ENCODE data around the gene KRT2. TPM values are rescaled to one million over a fixed set of nuclear protein-coding genes. Genes with fewer than 3 reads are reported as not detected.

KRT2 gene
- total RNA-seq (3.6 TPM), polyA plus RNA-seq (26.4 TPM)
- long read RNA-seq, donor 1, result 0 reads
- long read RNA-seq, donor 2, result 0 reads
- long read RNA-seq, donor 3, result 0 reads
- long read RNA-seq, donor 4, partial matches to known transcripts, result 0 of 1 reads
- long read RNA-seq, donor 4, other reads (novel, unspliced or antisense), result 0 of 1 reads
- long read RNA-seq, donor 5, result 0 reads
- long read RNA-seq, donor 6, result 0 reads
- long read RNA-seq, donor 7, result 0 reads
- long read RNA-seq, donor 8, result 0 reads
- long read RNA-seq, donor 9, result 0 reads
- long read RNA-seq, donor 10, result 0 reads

DNA sequence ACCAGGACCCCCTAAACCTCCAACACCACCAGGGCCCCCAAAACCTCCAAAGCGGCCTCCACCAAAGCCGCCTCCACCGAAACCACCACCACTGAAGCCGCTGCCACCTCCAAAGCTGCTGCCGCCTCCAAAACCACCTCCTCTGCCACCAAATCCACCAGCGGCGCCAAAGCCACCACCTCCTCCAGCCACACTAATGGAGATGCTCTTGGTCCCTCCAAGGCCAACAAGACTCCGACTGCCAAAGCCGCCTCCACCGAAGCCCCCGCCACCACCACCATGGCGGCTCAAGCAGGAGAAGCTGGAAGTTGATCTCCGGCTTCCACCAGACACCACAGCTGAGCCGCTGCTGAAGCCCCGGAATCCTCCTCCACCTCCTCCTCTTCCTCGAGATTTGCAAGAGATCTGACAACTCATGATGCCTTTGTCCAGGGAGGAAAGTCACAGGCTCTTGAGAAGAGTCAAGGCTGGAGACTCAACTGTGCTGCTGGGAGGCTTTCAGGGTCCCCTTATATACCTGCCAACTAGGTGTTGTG lies at the start of gene KRT2:
TSS of gene KRT2 (minus strand) at position 486 of the 536 bp plus-strand sequence. CDS start at position 417, 69 bp downstream.
- Histone ChIP-seq H3K36me3 (ENCODE audit: control insufficient read depth in 2 of 2, insufficient read depth in 2 of 2, low read length in 1 of 2) (no peaks in the 10 kb centered on the region), H3K27me3 (ENCODE audit: control insufficient read depth in 2 of 2, insufficient read depth in 1 of 2, low read length in 1 of 2) (peaks cover 0 to 4% of the 10 kb centered on the region in 2 donors), H3K4me1 (ENCODE audit: control insufficient read depth in 2 of 2, insufficient read depth in 2 of 2, low read length in 2 of 2) (peaks cover 0 to 23% of the 10 kb centered on the region in 2 donors), H3K27ac (ENCODE audit: low read depth in 1 of 2, low read length in 1 of 2) (peak within 1 kb of the TSS in 1 of 2 donors; percentile 68), H3K9me3 (ENCODE audit: control insufficient read depth in 2 of 2, insufficient read depth in 1 of 2, low read length in 1 of 2) (no peaks in the 10 kb centered on the region), H3K4me3 (ENCODE audit: low read length in 2 of 2) (no peak within 1 kb of the TSS)
- DNase-seq (ENCODE audit: low read depth in 6 of 9, low spot score in 9 of 9), result no peak
- 98% methylated on average over 16 of the region's 16 CpGs for WGBS

DNA sequence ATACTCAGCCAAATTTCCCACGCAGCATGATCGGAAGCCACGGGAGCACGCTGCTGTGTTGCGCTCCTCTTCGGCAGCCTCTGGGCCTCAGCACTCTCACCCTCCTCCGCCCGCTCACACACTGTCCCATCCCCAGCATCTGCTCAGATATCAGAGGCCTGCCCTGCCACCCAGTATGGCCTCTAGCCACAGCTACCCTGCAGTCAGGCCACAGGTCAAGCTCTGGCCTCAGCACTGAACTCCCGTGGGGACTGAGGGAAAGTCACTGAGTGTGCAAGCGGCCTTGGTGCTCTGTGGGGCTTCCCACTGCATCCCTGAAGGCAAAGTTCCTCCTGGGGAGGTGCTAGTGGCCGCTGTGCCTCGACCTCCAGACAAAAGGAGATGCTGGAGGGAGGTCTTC lies 49.3 kb upstream of the KRT2 start:
- Histone ChIP-seq H3K4me3 (ENCODE audit: low read length in 2 of 2) (no peak overlapping the region), H3K36me3 (ENCODE audit: control insufficient read depth in 2 of 2, insufficient read depth in 2 of 2, low read length in 1 of 2) (no peaks in the 10 kb centered on the region), H3K27me3 (ENCODE audit: control insufficient read depth in 2 of 2, insufficient read depth in 1 of 2, low read length in 1 of 2) (peaks cover 0 to 11% of the 10 kb centered on the region in 2 donors), H3K4me1 (ENCODE audit: control insufficient read depth in 2 of 2, insufficient read depth in 2 of 2, low read length in 2 of 2) (no peaks in the 10 kb centered on the region), H3K27ac (ENCODE audit: low read depth in 1 of 2, low read length in 1 of 2) (no peak overlapping the region), H3K9me3 (ENCODE audit: control insufficient read depth in 2 of 2, insufficient read depth in 1 of 2, low read length in 1 of 2) (peaks cover 0 to 1% of the 10 kb centered on the region in 2 donors)
- WGBS, result 86% methylated on average over 12 of the region's 12 CpGs
- no peak for DNase-seq (ENCODE audit: low read depth in 6 of 9, low spot score in 9 of 9)

DNA sequence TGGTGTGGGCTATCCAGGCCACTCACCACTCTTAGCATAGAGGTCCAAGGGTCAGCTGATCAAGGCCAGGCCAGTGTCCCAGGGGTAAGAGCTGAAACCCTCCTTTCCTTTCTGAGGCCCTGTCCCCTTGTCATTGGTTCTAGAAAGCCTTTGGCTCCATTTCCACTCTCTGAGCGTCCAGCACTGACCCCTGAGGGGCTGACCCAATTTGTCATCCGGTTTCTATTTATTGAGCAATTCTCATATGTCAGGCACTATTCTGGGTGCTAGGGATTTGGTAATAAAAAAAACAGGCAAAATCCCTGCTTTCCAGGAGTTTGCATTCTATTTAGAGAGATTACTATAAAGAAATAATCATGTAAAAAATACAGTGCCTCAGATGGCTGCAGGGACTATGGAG lies 47.9 kb upstream of the KRT2 start:
- no peak for DNase-seq (ENCODE audit: low read depth in 6 of 9, low spot score in 9 of 9)
- H3K9me3 ChIP-seq (ENCODE audit: control insufficient read depth in 2 of 2, insufficient read depth in 1 of 2, low read length in 1 of 2), result peaks cover 0 to 1% of the 10 kb centered on the region in 2 donors
- H3K27me3 ChIP-seq (ENCODE audit: control insufficient read depth in 2 of 2, insufficient read depth in 1 of 2, low read length in 1 of 2), result peaks cover 0 to 14% of the 10 kb centered on the region in 2 donors
- WGBS, result 90% methylated on average over 2 of the region's 2 CpGs
- H3K4me3 ChIP-seq (ENCODE audit: low read length in 2 of 2), result no peak overlapping the region
- no peak overlapping the region for H3K27ac ChIP-seq (ENCODE audit: low read depth in 1 of 2, low read length in 1 of 2)
- H3K4me1 ChIP-seq (ENCODE audit: control insufficient read depth in 2 of 2, insufficient read depth in 2 of 2, low read length in 2 of 2), result no peaks in the 10 kb centered on the region
- no peaks in the 10 kb centered on the region for H3K36me3 ChIP-seq (ENCODE audit: control insufficient read depth in 2 of 2, insufficient read depth in 2 of 2, low read length in 1 of 2)

DNA sequence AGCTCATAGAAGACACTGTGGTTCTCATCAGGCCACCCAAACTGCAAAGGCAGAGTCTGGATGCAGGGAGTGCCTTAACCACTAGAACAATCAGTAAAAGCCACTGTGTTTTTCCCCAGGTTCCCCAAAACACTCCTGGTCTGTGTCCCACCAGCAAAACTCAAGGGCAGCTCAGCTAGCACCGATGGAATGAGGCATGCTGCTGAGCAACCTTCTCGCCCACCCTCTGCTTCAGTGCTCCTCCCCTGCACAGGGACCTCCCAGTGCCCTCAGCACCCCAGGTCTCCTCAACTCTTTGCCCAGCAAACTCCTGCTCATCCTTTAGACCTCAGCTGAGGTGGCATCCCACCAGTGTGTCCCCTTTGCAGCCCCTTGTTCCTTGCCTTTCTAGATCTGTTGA lies 47.4 kb upstream of the KRT2 start:
- no peak for DNase-seq (ENCODE audit: low read depth in 6 of 9, low spot score in 9 of 9)
- Histone ChIP-seq H3K9me3 (ENCODE audit: control insufficient read depth in 2 of 2, insufficient read depth in 1 of 2, low read length in 1 of 2) (peaks cover 0 to 1% of the 10 kb centered on the region in 2 donors), H3K27ac (ENCODE audit: low read depth in 1 of 2, low read length in 1 of 2) (no peak overlapping the region), H3K4me1 (ENCODE audit: control insufficient read depth in 2 of 2, insufficient read depth in 2 of 2, low read length in 2 of 2) (no peaks in the 10 kb centered on the region), H3K27me3 (ENCODE audit: control insufficient read depth in 2 of 2, insufficient read depth in 1 of 2, low read length in 1 of 2) (peaks cover 0 to 14% of the 10 kb centered on the region in 2 donors), H3K4me3 (ENCODE audit: low read length in 2 of 2) (no peak overlapping the region), H3K36me3 (ENCODE audit: control insufficient read depth in 2 of 2, insufficient read depth in 2 of 2, low read length in 1 of 2) (no peaks in the 10 kb centered on the region)
- WGBS, result 90% methylated on average over 2 of the region's 2 CpGs

DNA sequence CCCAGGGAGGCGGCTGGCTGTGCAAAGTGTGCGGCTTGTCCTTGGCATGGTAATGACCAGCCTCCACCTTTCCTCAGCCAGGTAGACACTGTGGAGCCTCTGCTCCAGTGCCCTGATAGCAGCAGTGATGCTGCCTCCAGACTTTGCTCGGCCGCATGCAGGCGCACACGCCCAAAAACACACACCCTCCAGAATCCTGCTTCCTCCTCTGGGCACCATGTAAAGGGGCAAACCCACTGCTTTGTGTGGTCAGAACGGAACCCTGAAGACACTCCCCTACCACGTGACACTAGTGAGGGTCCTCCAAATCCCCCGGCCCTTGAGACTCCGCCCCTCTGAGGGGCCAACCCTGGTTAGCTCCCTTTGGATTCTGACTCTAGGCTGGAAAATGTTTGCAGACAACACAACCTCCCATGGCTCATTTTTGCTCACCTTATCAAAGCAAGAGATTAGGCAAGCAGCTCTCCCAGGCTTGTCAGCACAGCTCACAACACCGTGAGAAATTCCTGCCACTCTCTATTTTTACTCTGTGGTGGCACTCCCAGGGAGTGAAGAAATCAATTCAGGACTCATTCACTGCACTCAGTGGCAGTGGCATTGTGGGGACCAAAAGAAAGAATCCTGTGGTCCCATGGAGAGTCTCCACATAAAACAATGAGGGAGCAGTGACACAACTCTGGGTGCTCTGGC lies 46.8 kb upstream of the KRT2 start:
- no peak for DNase-seq (ENCODE audit: low read depth in 6 of 9, low spot score in 9 of 9)
- no peaks in the 10 kb centered on the region for H3K4me1 ChIP-seq (ENCODE audit: control insufficient read depth in 2 of 2, insufficient read depth in 2 of 2, low read length in 2 of 2)
- no peak overlapping the region for H3K4me3 ChIP-seq (ENCODE audit: low read length in 2 of 2)
- H3K9me3 ChIP-seq (ENCODE audit: control insufficient read depth in 2 of 2, insufficient read depth in 1 of 2, low read length in 1 of 2), result peaks cover 0 to 1% of the 10 kb centered on the region in 2 donors
- H3K27me3 ChIP-seq (ENCODE audit: control insufficient read depth in 2 of 2, insufficient read depth in 1 of 2, low read length in 1 of 2), result peaks cover 0 to 14% of the 10 kb centered on the region in 2 donors
- H3K27ac ChIP-seq (ENCODE audit: low read depth in 1 of 2, low read length in 1 of 2), result no peak overlapping the region
- H3K36me3 ChIP-seq (ENCODE audit: control insufficient read depth in 2 of 2, insufficient read depth in 2 of 2, low read length in 1 of 2), result no peaks in the 10 kb centered on the region
- 74% methylated on average over 11 of the region's 11 CpGs for WGBS

DNA sequence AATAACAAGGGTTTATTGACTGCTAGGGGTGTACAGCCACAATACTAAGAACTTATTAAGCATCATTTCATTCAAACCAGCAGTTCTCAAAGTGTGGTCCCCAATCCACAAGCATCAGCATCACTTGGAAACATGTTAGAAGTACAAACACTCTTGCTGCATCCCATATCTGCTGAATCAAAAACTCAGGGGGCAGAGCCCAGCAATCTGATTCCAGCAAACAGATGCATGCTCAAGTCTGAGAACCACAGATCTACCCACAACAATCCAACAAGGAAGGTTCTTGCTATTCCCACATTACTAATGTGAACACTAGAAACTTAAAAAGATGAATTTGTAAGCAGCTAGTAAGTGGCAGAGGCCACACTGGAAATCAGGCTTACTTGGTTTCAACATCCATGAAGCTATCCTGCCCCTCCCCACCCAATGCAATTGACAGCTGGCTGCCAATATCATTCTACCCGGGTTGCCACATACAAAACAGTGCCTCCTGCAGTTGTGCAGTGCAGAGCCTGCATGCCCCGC lies 45.1 kb upstream of the KRT2 start:
- Histone ChIP-seq H3K27me3 (ENCODE audit: control insufficient read depth in 2 of 2, insufficient read depth in 1 of 2, low read length in 1 of 2) (peaks cover 0 to 23% of the 10 kb centered on the region in 2 donors), H3K4me1 (ENCODE audit: control insufficient read depth in 2 of 2, insufficient read depth in 2 of 2, low read length in 2 of 2) (no peaks in the 10 kb centered on the region)

DNA sequence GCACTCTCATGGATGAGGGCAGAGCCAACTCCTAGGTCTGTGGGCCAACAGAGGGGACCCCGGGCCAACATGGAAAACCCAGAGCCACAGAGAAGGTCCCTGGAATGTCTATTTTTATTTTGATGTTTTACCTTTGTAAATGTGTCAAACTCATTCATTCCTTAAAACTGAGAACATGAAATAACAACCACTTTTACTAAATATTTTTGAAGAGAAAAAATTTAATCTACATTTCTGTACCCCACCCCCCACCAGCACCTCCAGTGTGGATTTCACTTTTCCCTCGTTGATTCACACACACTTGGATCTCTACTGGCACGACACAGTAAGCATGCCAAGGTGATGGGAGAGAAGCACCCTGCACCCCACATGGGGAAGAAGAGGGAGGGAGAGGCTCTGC lies 44.6 kb upstream of the KRT2 start:
- Histone ChIP-seq H3K27me3 (ENCODE audit: control insufficient read depth in 2 of 2, insufficient read depth in 1 of 2, low read length in 1 of 2) (peaks cover 0 to 29% of the 10 kb centered on the region in 2 donors), H3K27ac (ENCODE audit: low read depth in 1 of 2, low read length in 1 of 2) (no peak overlapping the region), H3K4me3 (ENCODE audit: low read length in 2 of 2) (no peak overlapping the region), H3K9me3 (ENCODE audit: control insufficient read depth in 2 of 2, insufficient read depth in 1 of 2, low read length in 1 of 2) (peaks cover 0 to 1% of the 10 kb centered on the region in 2 donors), H3K36me3 (ENCODE audit: control insufficient read depth in 2 of 2, insufficient read depth in 2 of 2, low read length in 1 of 2) (no peaks in the 10 kb centered on the region), H3K4me1 (ENCODE audit: control insufficient read depth in 2 of 2, insufficient read depth in 2 of 2, low read length in 2 of 2) (peaks cover 3 to 4% of the 10 kb centered on the region in 2 donors)
- 83% methylated on average over 3 of the region's 3 CpGs for WGBS
- no peak for DNase-seq (ENCODE audit: low read depth in 6 of 9, low spot score in 9 of 9)

More for the DNA sequence above, 45.1 kb upstream of the KRT2 start:
- no peaks in the 10 kb centered on the region for H3K36me3 ChIP-seq (ENCODE audit: control insufficient read depth in 2 of 2, insufficient read depth in 2 of 2, low read length in 1 of 2)
- H3K4me3 ChIP-seq (ENCODE audit: low read length in 2 of 2), result no peak overlapping the region
- 79% methylated on average over 2 of the region's 2 CpGs for WGBS
- no peak overlapping the region for H3K27ac ChIP-seq (ENCODE audit: low read depth in 1 of 2, low read length in 1 of 2)
- peaks cover 0 to 1% of the 10 kb centered on the region in 2 donors for H3K9me3 ChIP-seq (ENCODE audit: control insufficient read depth in 2 of 2, insufficient read depth in 1 of 2, low read length in 1 of 2)
- no peak for DNase-seq (ENCODE audit: low read depth in 6 of 9, low spot score in 9 of 9)

DNA sequence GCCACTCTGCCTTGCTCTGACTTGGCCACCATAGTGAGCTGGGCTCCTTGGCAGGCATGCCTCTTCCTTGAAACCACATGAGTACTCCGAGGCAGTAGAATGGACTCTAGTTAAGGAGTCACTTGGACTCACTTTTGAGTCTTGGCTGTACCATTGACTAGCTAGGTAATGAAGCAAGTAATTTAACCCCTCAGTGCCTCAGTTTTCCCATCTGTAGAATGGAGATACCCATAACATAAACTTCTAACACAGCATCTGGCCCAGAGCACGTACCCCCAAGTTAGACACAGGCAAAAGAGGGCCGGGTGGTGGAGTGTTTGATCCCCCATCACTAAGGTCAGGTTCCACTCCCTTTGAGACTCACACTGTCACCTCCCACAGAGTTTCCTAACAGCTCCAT lies 43.0 kb upstream of the KRT2 start:
- peaks cover 0 to 44% of the 10 kb centered on the region in 2 donors for H3K27me3 ChIP-seq (ENCODE audit: control insufficient read depth in 2 of 2, insufficient read depth in 1 of 2, low read length in 1 of 2)
- H3K4me1 ChIP-seq (ENCODE audit: control insufficient read depth in 2 of 2, insufficient read depth in 2 of 2, low read length in 2 of 2), result peaks cover 6 to 16% of the 10 kb centered on the region in 2 donors
- H3K9me3 ChIP-seq (ENCODE audit: control insufficient read depth in 2 of 2, insufficient read depth in 1 of 2, low read length in 1 of 2), result no peaks in the 10 kb centered on the region
- H3K27ac ChIP-seq (ENCODE audit: low read depth in 1 of 2, low read length in 1 of 2), result no peak overlapping the region
- H3K4me3 ChIP-seq (ENCODE audit: low read length in 2 of 2), result no peak overlapping the region
- no peaks in the 10 kb centered on the region for H3K36me3 ChIP-seq (ENCODE audit: control insufficient read depth in 2 of 2, insufficient read depth in 2 of 2, low read length in 1 of 2)
- 94% methylated on average over 3 of the region's 3 CpGs for WGBS
- DNase-seq (ENCODE audit: low read depth in 6 of 9, low spot score in 9 of 9), result no peak

DNA sequence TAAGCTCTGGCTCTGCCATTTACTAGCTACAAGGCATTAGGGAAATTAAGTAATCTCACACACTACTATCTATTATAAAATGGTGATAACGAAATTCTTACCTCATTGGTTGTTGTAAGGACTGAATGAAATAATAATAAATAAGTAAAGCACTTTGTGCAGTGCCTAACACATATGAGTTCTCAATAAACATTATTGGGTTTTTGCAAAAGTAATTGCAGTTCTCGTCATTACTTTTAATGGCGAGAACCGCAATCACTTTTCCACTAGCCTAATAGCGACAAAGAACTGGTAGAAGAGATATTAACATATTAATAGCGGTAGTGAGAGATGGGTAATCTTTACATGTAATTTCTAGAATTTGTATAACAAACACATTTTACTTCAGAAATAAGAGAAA lies 42.1 kb upstream of the KRT2 start:
- Histone ChIP-seq H3K27ac (ENCODE audit: low read depth in 1 of 2, low read length in 1 of 2) (no peak overlapping the region), H3K9me3 (ENCODE audit: control insufficient read depth in 2 of 2, insufficient read depth in 1 of 2, low read length in 1 of 2) (no peaks in the 10 kb centered on the region), H3K36me3 (ENCODE audit: control insufficient read depth in 2 of 2, insufficient read depth in 2 of 2, low read length in 1 of 2) (no peaks in the 10 kb centered on the region), H3K4me3 (ENCODE audit: low read length in 2 of 2) (no peak overlapping the region), H3K4me1 (ENCODE audit: control insufficient read depth in 2 of 2, insufficient read depth in 2 of 2, low read length in 2 of 2) (peaks cover 6 to 16% of the 10 kb centered on the region in 2 donors), H3K27me3 (ENCODE audit: control insufficient read depth in 2 of 2, insufficient read depth in 1 of 2, low read length in 1 of 2) (peaks cover 0 to 48% of the 10 kb centered on the region in 2 donors)
- DNase-seq (ENCODE audit: low read depth in 6 of 9, low spot score in 9 of 9), result no peak
- WGBS, result 95% methylated on average over 6 of the region's 6 CpGs
